Measurements from ENCODE around the gene GHRH.
A peak's percentile ranks its signal among the peaks of the same experiment; 100 is the strongest.

GHRH gene

DNA sequence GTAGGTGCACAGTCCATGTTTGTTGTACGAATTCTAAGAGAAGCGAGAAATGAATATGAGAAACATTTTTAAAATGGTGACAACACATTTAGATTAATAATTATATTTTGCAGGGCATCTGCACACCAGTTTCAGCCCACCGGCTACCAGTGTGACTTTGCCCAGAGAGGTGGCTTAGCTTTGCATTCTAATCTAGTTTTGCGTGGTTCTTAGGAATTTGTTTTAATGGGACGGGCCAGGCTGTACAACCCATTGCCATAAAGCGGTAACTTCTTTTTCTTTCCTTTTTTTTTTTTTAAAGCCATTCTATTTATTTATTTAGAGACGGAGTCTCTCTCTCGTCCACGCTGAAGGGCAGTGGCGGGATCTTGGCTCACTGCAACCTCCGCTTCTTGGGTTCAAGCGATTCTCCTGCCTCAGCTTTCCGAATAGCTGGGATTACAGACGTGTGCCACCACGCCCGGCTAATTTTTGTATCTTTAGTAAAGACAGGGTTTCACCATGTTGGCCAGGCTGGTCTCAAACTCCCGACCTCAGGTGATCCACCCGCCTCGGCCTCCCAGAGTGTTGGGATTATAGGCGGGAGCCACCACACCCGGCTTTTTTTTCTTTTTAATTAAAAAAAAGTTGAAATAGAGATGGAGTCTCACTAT lies 28.7 kb upstream of the GHRH start:
- Histone ChIP-seq H2AFZ (ENCODE audit: low read length, unreplicated experiment) (peak overlapping the region; percentile 71), H3K27ac (ENCODE audit: low read depth, low read length) (peak overlapping the region; percentile 82), H3K36me3 (ENCODE audit: insufficient read depth, low read length) (no peaks in the 10 kb centered on the region; the same call in 1 of the 2 replicates), H3K4me3 (ENCODE audit: low read depth, low read length) (peak overlapping the region; percentile 91), H3K27me3 (ENCODE audit: insufficient read depth, low read length) (no peaks in the 10 kb centered on the region), H3K79me2 (ENCODE audit: control insufficient read depth, insufficient read depth, low read length, unreplicated experiment) (peaks cover 43% of the 10 kb centered on the region), H3K4me1 (ENCODE audit: control insufficient read depth, insufficient read depth, low read length, unreplicated experiment) (peaks cover 27% of the 10 kb centered on the region)

- Histone ChIP-seq H3K4me1 (ENCODE audit: control insufficient read depth, insufficient read depth, low read length, unreplicated experiment) (peaks cover 9% of the 10 kb centered on the region), H3K27ac (ENCODE audit: low read depth, low read length) (no peak overlapping the region), H2AFZ (ENCODE audit: low read length, unreplicated experiment) (no peak overlapping the region)
Observed at GRCh38 chr20:37288091-37288490, 26.5 kb upstream of the GHRH start.

GRCh38 chr20:37285664-37286374 lies 24.2 kb upstream of the GHRH start:
- no peaks in the 10 kb centered on the region for H3K36me3 ChIP-seq (ENCODE audit: insufficient read depth, low read length)
- H3K79me2 ChIP-seq (ENCODE audit: control insufficient read depth, insufficient read depth, low read length, unreplicated experiment) = peaks cover 14% of the 10 kb centered on the region
- H3K27ac ChIP-seq (ENCODE audit: low read depth, low read length) = no peak overlapping the region
- H3K27me3 ChIP-seq (ENCODE audit: insufficient read depth, low read length) = no peaks in the 10 kb centered on the region
- H3K4me3 ChIP-seq (ENCODE audit: low read depth, low read length) = no peak overlapping the region
- H3K4me1 ChIP-seq (ENCODE audit: control insufficient read depth, insufficient read depth, low read length, unreplicated experiment) = peaks cover 5% of the 10 kb centered on the region
- no peak overlapping the region for H2AFZ ChIP-seq (ENCODE audit: low read length, unreplicated experiment)

More at GRCh38 chr20:37288091-37288490, 26.5 kb upstream of the GHRH start:
- Histone ChIP-seq H3K27me3 (ENCODE audit: insufficient read depth, low read length) (no peaks in the 10 kb centered on the region), H3K79me2 (ENCODE audit: control insufficient read depth, insufficient read depth, low read length, unreplicated experiment) (peaks cover 34% of the 10 kb centered on the region), H3K36me3 (ENCODE audit: insufficient read depth, low read length) (no peaks in the 10 kb centered on the region; the same call in 1 of the 2 replicates), H3K4me3 (ENCODE audit: low read depth, low read length) (no peak overlapping the region)

DNA sequence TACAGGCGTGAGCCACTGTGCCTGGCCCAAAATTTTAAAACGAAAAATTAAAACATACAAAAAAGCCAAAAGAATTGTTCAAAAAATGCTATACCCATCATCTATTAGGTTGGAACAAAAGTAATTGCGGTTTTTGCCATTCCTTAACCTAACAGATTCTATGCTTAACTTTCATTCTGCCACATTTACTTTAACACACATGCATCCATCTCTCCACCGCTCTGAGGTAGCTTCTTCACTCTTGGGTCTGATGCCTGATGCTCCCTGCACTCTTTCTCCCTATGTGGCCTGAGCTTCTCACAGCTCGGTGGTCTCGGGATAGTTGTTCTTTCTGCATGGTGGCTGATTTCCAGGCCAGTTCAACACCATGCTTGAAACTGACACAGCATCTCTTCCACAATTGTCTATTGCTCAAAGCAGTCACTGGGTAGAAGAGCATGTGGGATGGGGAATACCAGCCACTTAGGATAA lies 23.1 kb upstream of the GHRH start:
- H3K27ac ChIP-seq (ENCODE audit: low read depth, low read length) = no peak overlapping the region
- no peak overlapping the region for H3K4me3 ChIP-seq (ENCODE audit: low read depth, low read length)

GRCh38 chr20:37283530-37284195 lies 22.0 kb upstream of the GHRH start:
- Histone ChIP-seq H3K79me2 (ENCODE audit: control insufficient read depth, insufficient read depth, low read length, unreplicated experiment) (no peaks in the 10 kb centered on the region), H3K4me3 (ENCODE audit: low read depth, low read length) (no peak overlapping the region), H3K27ac (ENCODE audit: low read depth, low read length) (no peak overlapping the region), H3K4me1 (ENCODE audit: control insufficient read depth, insufficient read depth, low read length, unreplicated experiment) (no peaks in the 10 kb centered on the region), H3K36me3 (ENCODE audit: insufficient read depth, low read length) (no peaks in the 10 kb centered on the region), H2AFZ (ENCODE audit: low read length, unreplicated experiment) (no peak overlapping the region), H3K27me3 (ENCODE audit: insufficient read depth, low read length) (no peaks in the 10 kb centered on the region)

More for the DNA sequence above, 23.1 kb upstream of the GHRH start:
- Histone ChIP-seq H2AFZ (ENCODE audit: low read length, unreplicated experiment) (no peak overlapping the region), H3K4me1 (ENCODE audit: control insufficient read depth, insufficient read depth, low read length, unreplicated experiment) (no peaks in the 10 kb centered on the region), H3K79me2 (ENCODE audit: control insufficient read depth, insufficient read depth, low read length, unreplicated experiment) (peaks cover 3% of the 10 kb centered on the region), H3K36me3 (ENCODE audit: insufficient read depth, low read length) (no peaks in the 10 kb centered on the region), H3K27me3 (ENCODE audit: insufficient read depth, low read length) (no peaks in the 10 kb centered on the region)

DNA sequence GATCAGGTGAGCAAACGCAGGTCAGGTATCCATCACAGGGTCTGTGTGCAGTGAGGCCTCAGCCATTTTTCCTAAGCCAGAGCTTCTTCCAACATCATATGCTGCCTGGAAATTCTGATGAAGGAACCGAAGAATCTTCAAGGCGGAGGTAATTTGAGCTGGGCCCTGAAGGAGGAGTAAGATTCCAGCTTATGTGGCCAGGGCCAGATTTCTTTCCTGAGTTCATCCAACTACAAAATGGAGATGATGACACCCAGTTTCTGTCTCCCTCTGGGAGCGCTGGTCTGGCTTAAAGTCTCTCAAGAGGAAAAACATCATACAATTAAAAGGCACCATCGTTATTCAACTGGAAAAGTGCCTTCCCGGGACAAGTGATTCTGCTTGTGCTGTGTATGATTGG lies 20.9 kb upstream of the GHRH start:
- no peaks in the 10 kb centered on the region for H3K36me3 ChIP-seq (ENCODE audit: insufficient read depth, low read length)
- H3K27ac ChIP-seq (ENCODE audit: low read depth, low read length) = no peak overlapping the region
- H3K4me1 ChIP-seq (ENCODE audit: control insufficient read depth, insufficient read depth, low read length, unreplicated experiment) = no peaks in the 10 kb centered on the region
- H3K4me3 ChIP-seq (ENCODE audit: low read depth, low read length) = no peak overlapping the region
- no peaks in the 10 kb centered on the region for H3K79me2 ChIP-seq (ENCODE audit: control insufficient read depth, insufficient read depth, low read length, unreplicated experiment)
- H2AFZ ChIP-seq (ENCODE audit: low read length, unreplicated experiment) = peak overlapping the region; percentile 72
- H3K27me3 ChIP-seq (ENCODE audit: insufficient read depth, low read length) = no peaks in the 10 kb centered on the region

- H3K79me2 ChIP-seq (ENCODE audit: control insufficient read depth, insufficient read depth, low read length, unreplicated experiment) = no peaks in the 10 kb centered on the region
- no peaks in the 10 kb centered on the region for H3K36me3 ChIP-seq (ENCODE audit: insufficient read depth, low read length)
- no peaks in the 10 kb centered on the region for H3K27me3 ChIP-seq (ENCODE audit: insufficient read depth, low read length)
- no peak overlapping the region for H3K27ac ChIP-seq (ENCODE audit: low read depth, low read length)
- peaks cover 6% of the 10 kb centered on the region for H3K4me1 ChIP-seq (ENCODE audit: control insufficient read depth, insufficient read depth, low read length, unreplicated experiment)
- H2AFZ ChIP-seq (ENCODE audit: low read length, unreplicated experiment) = no peak overlapping the region
- no peak overlapping the region for H3K4me3 ChIP-seq (ENCODE audit: low read depth, low read length)
Observed at GRCh38 chr20:37280403-37280802, 18.8 kb upstream of the GHRH start.

GRCh38 chr20:37279820-37280219 lies 18.2 kb upstream of the GHRH start:
- H3K27ac ChIP-seq (ENCODE audit: low read depth, low read length) = no peak overlapping the region
- H3K27me3 ChIP-seq (ENCODE audit: insufficient read depth, low read length) = no peaks in the 10 kb centered on the region
- no peak overlapping the region for H3K4me3 ChIP-seq (ENCODE audit: low read depth, low read length)
- H3K79me2 ChIP-seq (ENCODE audit: control insufficient read depth, insufficient read depth, low read length, unreplicated experiment) = no peaks in the 10 kb centered on the region
- H3K4me1 ChIP-seq (ENCODE audit: control insufficient read depth, insufficient read depth, low read length, unreplicated experiment) = peaks cover 6% of the 10 kb centered on the region
- no peak overlapping the region for H2AFZ ChIP-seq (ENCODE audit: low read length, unreplicated experiment)
- no peaks in the 10 kb centered on the region for H3K36me3 ChIP-seq (ENCODE audit: insufficient read depth, low read length)

GRCh38 chr20:37278966-37279590 lies 17.5 kb upstream of the GHRH start:
- Histone ChIP-seq H3K4me1 (ENCODE audit: control insufficient read depth, insufficient read depth, low read length, unreplicated experiment) (peaks cover 6% of the 10 kb centered on the region), H3K36me3 (ENCODE audit: insufficient read depth, low read length) (no peaks in the 10 kb centered on the region), H3K4me3 (ENCODE audit: low read depth, low read length) (no peak overlapping the region), H2AFZ (ENCODE audit: low read length, unreplicated experiment) (no peak overlapping the region), H3K27me3 (ENCODE audit: insufficient read depth, low read length) (no peaks in the 10 kb centered on the region), H3K27ac (ENCODE audit: low read depth, low read length) (no peak overlapping the region), H3K79me2 (ENCODE audit: control insufficient read depth, insufficient read depth, low read length, unreplicated experiment) (no peaks in the 10 kb centered on the region)

DNA sequence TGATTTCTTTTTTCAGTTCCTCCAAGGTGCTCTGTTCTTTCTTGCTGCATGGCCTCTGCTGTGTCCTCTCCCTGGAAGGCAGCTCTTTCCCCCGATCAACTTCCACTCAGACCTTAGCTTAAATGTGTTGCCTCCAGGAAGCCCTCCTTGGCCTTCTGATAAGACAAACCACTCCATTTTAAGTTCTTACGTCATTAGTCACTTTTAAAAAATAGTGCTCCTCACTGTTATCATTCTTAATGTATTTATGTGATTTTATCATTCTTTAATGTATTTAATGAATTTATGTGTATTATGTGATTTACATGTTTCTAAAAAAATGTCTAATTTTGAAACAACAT lies 15.6 kb upstream of the GHRH start:
- no peaks in the 10 kb centered on the region for H3K36me3 ChIP-seq (ENCODE audit: insufficient read depth, low read length)
- H3K27ac ChIP-seq (ENCODE audit: low read depth, low read length) = no peak overlapping the region
- H3K4me3 ChIP-seq (ENCODE audit: low read depth, low read length) = peak overlapping the region; percentile 31; the same call in 1 of the 2 replicates
- no peaks in the 10 kb centered on the region for H3K27me3 ChIP-seq (ENCODE audit: insufficient read depth, low read length)
- H3K79me2 ChIP-seq (ENCODE audit: control insufficient read depth, insufficient read depth, low read length, unreplicated experiment) = no peaks in the 10 kb centered on the region
- peaks cover 6% of the 10 kb centered on the region for H3K4me1 ChIP-seq (ENCODE audit: control insufficient read depth, insufficient read depth, low read length, unreplicated experiment)
- peak overlapping the region; percentile 73 for H2AFZ ChIP-seq (ENCODE audit: low read length, unreplicated experiment)

Measured in ACC112 (cell line).